CD14-positive monocyte (primary cell): ENCODE results near the gene ZNF471. TPM values are rescaled to one million over a fixed set of nuclear protein-coding genes. Genes with fewer than 3 reads are reported as not detected.

ENCODE experiments used
- DNase-seq, 3 donors: peaks; one replicate each; pipeline ENCODE4 v3.0.0-alpha.2; 2011 to 2022
- H2AFZ ChIP-seq: 2 replicates; pipeline ENCODE4 v1.6.0; 2012; ENCODE audit warnings: mild to moderate bottlenecking, low read depth, low read length, inconsistent platforms; ENCODE audit not compliant: insufficient read depth, poor library complexity, severe bottlenecking
- H3K27ac ChIP-seq, 2 donors: 1 replicate in 1 of 2; 2 replicates in 1 of 2; pipeline ENCODE4 v1.5.1; 2012 to 2013; ENCODE audit warnings: low read length in 2 of 2, control low read depth in 1 of 2, inconsistent platforms in 1 of 2, low read depth in 1 of 2, mild to moderate bottlenecking in 1 of 2
- H3K27me3 ChIP-seq, 2 donors: one replicate each; pipeline versions ENCODE4 v1.6.0 to v1.6.1; 2011 to 2013; ENCODE audit warnings: low read length in 2 of 2; ENCODE audit not compliant: control insufficient read depth in 2 of 2, insufficient read depth in 2 of 2
- H3K36me3 ChIP-seq, 2 donors: replicated peaks in 1 of 2; 1 replicate in 1 of 2; 2 replicates in 1 of 2; pipeline versions ENCODE4 v1.5.1 to v1.6.1; 2012 to 2013; ENCODE audit warnings: low read length in 2 of 2, control low read depth in 1 of 2, inconsistent platforms in 1 of 2, mild to moderate bottlenecking in 1 of 2; ENCODE audit not compliant: insufficient read depth in 2 of 2, control insufficient read depth in 1 of 2
- H3K4me1 ChIP-seq, 2 donors: 1 replicate in 1 of 2; 2 replicates in 1 of 2; pipeline versions ENCODE4 v1.5.1 to v1.6.1; 2012 to 2013; ENCODE audit warnings: low read length in 2 of 2, control low read depth in 1 of 2, inconsistent platforms in 1 of 2, mild to moderate bottlenecking in 1 of 2, moderate library complexity in 1 of 2; ENCODE audit not compliant: insufficient read depth in 2 of 2, control insufficient read depth in 1 of 2
- H3K4me2 ChIP-seq: replicated peaks from 2 replicates; pipeline ENCODE3; 2012; ENCODE audit warnings: low read length, moderate library complexity, mild to moderate bottlenecking; ENCODE audit not compliant: poor library complexity, severe bottlenecking; ENCODE audit errors: extremely low read depth
- H3K4me3 ChIP-seq, 3 experiments: fragments of 200-600 bp in 1 of 3; sonication (generic) in 1 of 3; replicated peaks in 1 of 3; 1 replicate in 2 of 3; 2 replicates in 1 of 3; pipeline ENCODE4 v1.5.1; 2011 to 2013; ENCODE audit warnings: low read length in 3 of 3, mild to moderate bottlenecking in 3 of 3, control low read depth in 2 of 3, low read depth in 2 of 3, inconsistent platforms in 1 of 3, moderate library complexity in 1 of 3
- H3K79me2 ChIP-seq: 2 replicates; pipeline ENCODE4 v1.6.0; 2012; ENCODE audit warnings: mild to moderate bottlenecking, control low read depth, inconsistent platforms, low read length, moderate library complexity; ENCODE audit not compliant: insufficient read depth
- H3K9ac ChIP-seq: 2 replicates; pipeline ENCODE4 v1.6.0; 2017; ENCODE audit warnings: low read length, mild to moderate bottlenecking; ENCODE audit not compliant: insufficient read depth, poor library complexity, severe bottlenecking
- H3K9me3 ChIP-seq, 2 donors: replicated peaks in 1 of 2; 1 replicate in 1 of 2; 2 replicates in 1 of 2; pipeline versions ENCODE4 v1.5.1 to v1.6.1; 2012 to 2013; ENCODE audit warnings: low read length in 2 of 2, control low read depth in 1 of 2; ENCODE audit not compliant: control insufficient read depth in 1 of 2, insufficient read depth in 1 of 2
- H4K20me1 ChIP-seq: 2 replicates; pipeline ENCODE4 v1.6.0; 2012; ENCODE audit warnings: mild to moderate bottlenecking, low read length, control low read depth, moderate library complexity; ENCODE audit not compliant: insufficient read depth
- H3K27ac Mint-ChIP-seq, 7 donors: one replicate each; pipeline ENCODE4 v1.8.0; 2020; ENCODE audit warnings: mild to moderate bottlenecking in 7 of 7, mixed read lengths in 7 of 7, moderate library complexity in 6 of 7, inconsistent platforms in 2 of 7
- H3K27me3 Mint-ChIP-seq, 3 donors: one replicate each; pipeline ENCODE4 v1.8.0; 2021 to 2022; ENCODE audit warnings: low read depth in 3 of 3, mild to moderate bottlenecking in 3 of 3, mixed read lengths in 3 of 3, moderate library complexity in 3 of 3, inconsistent platforms in 1 of 3
- H3K36me3 Mint-ChIP-seq, 2 donors: one replicate each; pipeline ENCODE4 v1.8.0; 2020; ENCODE audit warnings: mixed read lengths in 2 of 2, inconsistent platforms in 1 of 2, mild to moderate bottlenecking in 1 of 2
- H3K4me1 Mint-ChIP-seq: one replicate; pipeline ENCODE4 v1.8.0; 2020; ENCODE audit warnings: mild to moderate bottlenecking, mixed read lengths
- H3K4me3 Mint-ChIP-seq, 2 donors: one replicate each; pipeline ENCODE4 v1.8.0; 2020; ENCODE audit warnings: mild to moderate bottlenecking in 2 of 2, mixed read lengths in 2 of 2, moderate library complexity in 1 of 2
- H3K9me3 Mint-ChIP-seq, 7 donors: one replicate each; pipeline ENCODE4 v1.8.0; 2020 to 2022; ENCODE audit warnings: mixed read lengths in 7 of 7, mild to moderate bottlenecking in 6 of 7, moderate library complexity in 6 of 7, inconsistent platforms in 2 of 7
- CTCF ChIP-seq: fragments of 200-600 bp; IDR thresholded peaks from one replicate; pipeline ENCODE4 v1.8.0; 2022; ENCODE audit warnings: antibody characterized with exemption, mild to moderate bottlenecking
- WGBS: methylation state at CpG from one replicate; pipeline ENCODE4 v1.1.5; 2013; ENCODE audit warnings: missing lambda C conversion rate; ENCODE audit not compliant: insufficient coverage; 5-methylcytosine and 5-hydroxymethylcytosine counted together
- intact Hi-C, 2 donors: fragments of 100-400 bp; cut with micrococcal nuclease; formaldehyde crosslinking; loops; one replicate each; pipeline versions ENCODE4 v1.15.0 to v1.15.1; 2023
- polyA plus RNA-seq, 3 donors: library from polyadenylated mRNA; depleted of rRNA in 1 of 3; unstranded in 2 of 3; stranded (reverse) in 1 of 3; fragments of 300-500 nt in 2 of 3; fragments of >200 nt in 1 of 3; fragmentation: Illumina TruSeq in 2 of 3; gene quantifications; 1 replicate in 2 of 3; 2 replicates in 1 of 3; pipeline ENCODE4 v1.2.3, GENCODE V29; 2012 to 2021

ZNF471 gene
- polyA plus RNA-seq, 3 donors: 0.14 to 0.16 TPM; not detected in 1

GRCh38 chr19:56573914-56574313 lies 66.3 kb downstream of the ZNF471 start:
- Histone ChIP-seq H3K4me3 (no peak overlapping the region), H3K4me2 (no peak overlapping the region), H3K9ac (no peak overlapping the region), H3K4me1 (no peaks in the 10 kb centered on the region), H4K20me1 (no peaks in the 10 kb centered on the region), H3K79me2 (no peaks in the 10 kb centered on the region), H2AFZ (no peak overlapping the region), H3K9me3 (peaks cover 51 to 95% of the 10 kb centered on the region in 2 donors), H3K27ac (no peak overlapping the region), H3K36me3 (peaks cover 2 to 80% of the 10 kb centered on the region in 2 donors), H3K27me3 (no peaks in the 10 kb centered on the region)
- Mint-ChIP-seq H3K9me3 (peaks cover 47 to 94% (median 83%) of the 10 kb centered on the region in 7 donors), H3K4me1 (no peaks in the 10 kb centered on the region), H3K36me3 (peaks cover 38 to 56% of the 10 kb centered on the region in 2 donors), H3K27me3 (no peaks in the 10 kb centered on the region), H3K27ac (no peak overlapping the region), H3K4me3 (no peak overlapping the region)
- DNase-seq: no peak
- TF ChIP-seq CTCF: no peak
- intact Hi-C loops: no loop called here
- WGBS: no CpG with 5 or more reads among the region's 3 CpGs

- Mint-ChIP-seq H3K36me3 (peaks cover 17 to 31% of the 10 kb centered on the region in 2 donors), H3K4me3 (no peak overlapping the region)
Observed at GRCh38 chr19:56577719-56578602, 70.3 kb downstream of the ZNF471 start.

More at GRCh38 chr19:56577719-56578602, 70.3 kb downstream of the ZNF471 start:
- Histone ChIP-seq H3K4me2 (no peak overlapping the region), H3K4me3 (peak overlapping the region in 1 of 3 experiments; percentile 38), H4K20me1 (no peaks in the 10 kb centered on the region), H3K36me3 (peaks cover 0 to 43% of the 10 kb centered on the region in 2 donors), H3K27me3 (no peaks in the 10 kb centered on the region), H3K9ac (no peak overlapping the region), H3K4me1 (no peaks in the 10 kb centered on the region), H2AFZ (no peak overlapping the region), H3K9me3 (peaks cover 37 to 100% of the 10 kb centered on the region in 2 donors), H3K27ac (no peak overlapping the region), H3K79me2 (no peaks in the 10 kb centered on the region)
- no peak for TF ChIP-seq CTCF
- 92% methylated on average over 5 of the region's 11 CpGs for WGBS
- no peaks in the 10 kb centered on the region for H3K4me1 Mint-ChIP-seq
- intact Hi-C loops: no loop called here
- peaks cover 45 to 90% (median 76%) of the 10 kb centered on the region in 7 donors for H3K9me3 Mint-ChIP-seq
- DNase-seq: no peak
- H3K27me3 Mint-ChIP-seq: peaks cover 0 to 2% (median 0%) of the 10 kb centered on the region in 3 donors
- no peak overlapping the region for H3K27ac Mint-ChIP-seq

Other genes with a start within 250 kb of the ZNF471 start
- under 1 TPM; 0.25 to 0.70 (median 0.61) TPM for gene EDDM13, start 235.1 kb upstream of the ZNF471 start, polyA plus RNA-seq
- gene ZSCAN5A, start 193.0 kb upstream of the ZNF471 start, polyA plus RNA-seq: 10 to 100 TPM in 1 of 3 donors, 1 to 10 TPM in 2; 5.3 to 11.3 (median 6.3) TPM
- 1 to 10 TPM; 1.4 to 4.9 (median 1.6) TPM for gene ZNF582, start 114.3 kb upstream of the ZNF471 start, polyA plus RNA-seq
- gene ZNF583, start 103.5 kb upstream of the ZNF471 start, polyA plus RNA-seq: 1 to 10 TPM; 1.3 to 6.6 (median 4.0) TPM
- under 1 TPM in 1 of 3 donors, not detected in 2; 0.14 TPM for gene ZNF667, start 30.5 kb upstream of the ZNF471 start, polyA plus RNA-seq
- gene ZFP28, start 31.1 kb downstream of the ZNF471 start, polyA plus RNA-seq: 1 to 10 TPM in 1 of 3 donors, under 1 TPM in 2; 0.31 to 1.1 (median 0.41) TPM
- under 1 TPM; 0.31 to 0.81 (median 0.40) TPM for gene ZNF470, start 59.6 kb downstream of the ZNF471 start, polyA plus RNA-seq
- gene ZNF71, start 87.4 kb downstream of the ZNF471 start, polyA plus RNA-seq: 1 to 10 TPM; 2.6 to 4.0 (median 4.0) TPM
- gene SMIM17, start 135.3 kb downstream of the ZNF471 start, polyA plus RNA-seq: not detected
- gene ZNF835, start 163.9 kb downstream of the ZNF471 start, polyA plus RNA-seq: under 1 TPM in 1 of 3 donors, not detected in 2; 0.07 TPM